HG02763 (cell line): Measurements from ENCODE around the gene NEDD1.
A peak's percentile ranks its signal among the peaks of the same experiment; 100 is the strongest.

Source experiments
- ATAC-seq: cut with Tn5 transposase; IDR thresholded peaks from one replicate; pipeline ENCODE4 v1.9.1; 2021; ENCODE audit warnings: mild to moderate bottlenecking, moderate library complexity; ENCODE audit not compliant: unreplicated experiment

Gene NEDD1

GRCh38 chr12:96897421-96897820 lies 9.6 kb upstream of the NEDD1 start:
- ATAC-seq, result no peak

GRCh38 chr12:96901175-96901574 lies 5.9 kb upstream of the NEDD1 start:
- ATAC-seq, result no peak

- ATAC-seq, result no peak
Measured at GRCh38 chr12:96902076-96902475, 5.0 kb upstream of the NEDD1 start.

DNA sequence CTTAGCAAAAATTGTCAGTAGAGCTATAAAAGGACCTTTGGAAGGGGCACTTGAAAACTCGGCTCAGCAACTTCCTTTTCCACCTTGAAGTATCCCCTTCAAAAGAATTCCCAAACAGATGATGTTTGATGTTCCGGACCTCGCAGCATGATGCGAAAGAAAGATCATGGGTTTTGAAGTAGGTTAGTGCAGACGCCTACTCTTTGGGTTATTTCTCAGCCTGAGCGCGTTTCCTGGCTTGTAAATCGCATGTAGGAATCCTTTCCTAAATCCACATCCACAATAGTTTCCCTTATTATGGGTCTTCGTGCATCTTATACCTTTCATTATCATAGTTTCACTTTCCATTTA lies 584 bp upstream of the NEDD1 start:
- no peak for ATAC-seq

- peak; percentile 30 for ATAC-seq
Measured at GRCh38 chr12:96907671-96908422, 790 bp downstream of the NEDD1 start.

DNA sequence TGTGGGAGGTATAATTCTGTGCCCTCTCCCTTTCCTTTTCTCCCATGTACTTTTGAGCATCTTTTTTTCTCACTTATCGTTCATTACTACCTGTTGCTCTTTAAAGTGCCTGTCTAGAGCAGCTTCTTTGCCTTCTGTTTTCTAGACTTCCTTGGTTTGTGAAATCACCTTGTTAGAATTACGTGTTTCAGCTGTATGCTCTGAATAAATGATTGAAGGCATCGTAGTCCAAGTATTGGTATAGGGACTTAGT lies 1.3 kb downstream of the NEDD1 start:
- ATAC-seq, result no peak

DNA sequence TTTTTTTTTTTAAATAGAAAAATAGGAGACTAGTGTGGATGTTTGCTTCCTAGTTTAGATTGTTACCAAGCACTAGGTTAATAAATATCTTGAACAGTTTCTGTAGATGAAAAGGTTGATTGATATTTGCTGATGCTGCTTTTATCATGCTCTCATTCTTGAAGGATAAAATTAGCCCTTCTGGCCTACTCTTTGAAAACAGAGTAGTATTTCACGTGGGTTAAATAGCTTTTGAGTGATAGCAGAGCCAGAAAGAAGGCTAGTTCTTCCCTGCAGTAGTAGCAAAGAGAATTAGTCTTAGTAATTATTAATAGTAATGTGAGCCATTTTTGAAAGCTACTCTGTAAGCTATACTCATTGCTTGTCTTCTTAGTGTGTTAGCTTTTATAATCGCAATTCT lies 5.2 kb downstream of the NEDD1 start:
- ATAC-seq, result no peak

DNA sequence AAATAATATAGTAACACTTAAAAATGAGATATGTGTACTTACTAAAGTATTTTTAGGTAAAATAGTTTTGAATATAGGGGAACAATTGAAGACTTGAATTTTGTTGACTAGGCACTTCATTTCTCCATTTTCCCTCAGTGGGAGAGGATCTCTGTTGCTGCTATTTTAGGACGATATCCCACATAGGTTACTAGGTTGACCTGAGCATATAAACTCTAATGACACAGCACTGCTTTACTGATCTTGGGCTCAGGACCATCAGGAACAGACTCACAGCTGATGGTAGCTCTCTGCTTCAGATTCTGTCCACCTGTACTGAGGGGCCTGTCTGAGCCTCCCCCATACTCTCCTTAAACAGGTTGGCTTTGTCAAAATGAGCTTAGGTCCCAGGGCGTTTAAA lies 5.9 kb downstream of the NEDD1 start:
- no peak for ATAC-seq

GRCh38 chr12:96919510-96920210 lies 12.6 kb downstream of the NEDD1 start:
- ATAC-seq, result no peak

DNA sequence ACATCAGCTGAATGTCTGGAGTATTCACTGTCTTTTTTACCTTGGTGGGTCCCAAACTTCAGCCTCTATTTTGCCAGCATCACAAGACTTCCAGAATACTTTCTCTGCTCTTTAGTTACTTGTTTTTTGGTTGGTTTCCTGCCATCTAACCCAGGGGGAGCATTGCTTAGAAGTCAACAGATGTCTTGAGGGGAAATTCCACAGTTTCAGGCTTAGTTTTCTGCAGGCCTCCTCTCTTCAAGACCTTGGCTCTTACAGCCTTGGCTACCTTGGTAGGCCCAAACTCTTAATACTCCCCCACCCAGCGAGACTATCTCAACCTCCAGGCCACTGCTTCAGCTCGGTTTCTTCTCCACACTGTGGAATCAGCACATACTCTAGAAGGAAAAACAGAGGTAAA lies 41.7 kb downstream of the NEDD1 start:
- peak; percentile 53 for ATAC-seq

- ATAC-seq, result no peak
Measured at GRCh38 chr12:96979532-96979931, 72.5 kb downstream of the NEDD1 start.

GRCh38 chr12:96980991-96981414 lies 73.9 kb downstream of the NEDD1 start:
- no peak for ATAC-seq

- ATAC-seq, result no peak
Measured at GRCh38 chr12:96981911-96982310, 74.9 kb downstream of the NEDD1 start.

DNA sequence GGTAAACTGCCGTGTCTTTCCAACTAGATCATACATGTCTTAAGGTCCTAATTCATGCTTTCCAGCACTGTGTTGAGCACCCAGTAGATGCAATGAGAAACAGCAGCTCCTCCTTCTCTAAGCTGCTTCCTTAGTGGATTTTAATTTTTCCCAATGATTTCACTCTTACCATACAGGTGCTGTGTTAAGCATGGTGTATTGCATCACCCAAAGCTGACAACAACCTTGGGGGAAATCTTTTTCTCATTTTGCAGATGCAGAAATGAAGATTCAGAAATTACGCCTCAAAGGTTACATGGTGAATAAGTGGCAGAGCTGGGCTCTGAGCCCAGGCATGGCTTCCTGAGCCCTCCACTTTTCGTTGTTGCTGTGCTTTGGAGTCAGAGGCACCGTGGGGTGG lies 75.6 kb downstream of the NEDD1 start:
- no peak for ATAC-seq

GRCh38 chr12:96985515-96986362 lies 78.7 kb downstream of the NEDD1 start:
- peak; percentile 82 for ATAC-seq

DNA sequence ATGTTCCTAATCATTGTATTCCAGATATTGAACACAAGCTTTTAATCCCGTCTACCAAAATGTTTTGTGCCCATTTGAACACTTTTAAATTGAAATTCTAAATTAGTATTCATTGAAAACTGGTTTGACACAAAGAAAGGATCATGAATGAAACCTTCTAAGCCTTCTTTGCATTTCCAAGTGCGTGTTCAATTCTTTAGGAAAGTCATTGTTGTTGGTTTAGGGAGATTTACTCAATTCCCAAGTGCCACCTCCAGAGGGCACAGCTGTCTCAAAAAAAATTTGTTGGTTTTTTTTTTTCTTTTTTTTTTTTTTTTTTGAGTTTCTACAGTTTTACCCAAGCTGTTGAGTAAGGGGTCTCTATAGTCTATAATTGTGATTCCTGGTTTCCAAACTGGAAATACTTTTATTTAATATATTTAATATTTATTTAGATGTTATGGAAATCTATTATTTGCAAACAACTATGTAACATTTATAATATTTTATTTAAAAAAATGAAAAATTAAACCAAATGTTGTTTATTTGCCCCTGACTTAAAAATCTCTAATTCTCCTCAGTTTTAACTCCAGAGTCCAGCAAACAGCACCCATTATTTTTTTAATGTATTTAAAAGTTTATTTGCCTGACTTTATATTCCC lies 79.9 kb downstream of the NEDD1 start:
- no peak for ATAC-seq

DNA sequence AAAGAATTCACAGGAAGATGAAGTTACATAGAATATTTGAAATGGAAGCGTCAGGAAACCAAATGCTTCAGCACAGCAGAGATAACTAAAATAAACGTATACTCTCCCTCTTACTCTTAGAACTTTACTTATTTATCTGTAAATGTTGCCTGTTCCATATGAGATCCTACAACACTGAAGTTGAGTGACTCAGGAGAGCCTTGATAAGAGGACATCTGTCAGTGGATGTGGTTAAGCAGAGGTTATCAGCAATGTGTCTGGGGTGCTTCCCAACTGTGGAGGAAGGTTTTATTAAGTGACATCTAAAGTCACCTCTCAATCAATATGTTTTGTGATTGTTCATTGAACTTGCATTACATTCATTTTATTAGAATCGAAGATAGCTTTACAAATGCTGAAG lies 81.9 kb downstream of the NEDD1 start:
- ATAC-seq, result no peak

GRCh38 chr12:96989916-96990315 lies 82.9 kb downstream of the NEDD1 start:
- no peak for ATAC-seq

GRCh38 chr12:96994900-96995299 lies 87.8 kb downstream of the NEDD1 start:
- ATAC-seq, result no peak

GRCh38 chr12:96995861-96996260 lies 88.8 kb downstream of the NEDD1 start:
- ATAC-seq, result no peak

DNA sequence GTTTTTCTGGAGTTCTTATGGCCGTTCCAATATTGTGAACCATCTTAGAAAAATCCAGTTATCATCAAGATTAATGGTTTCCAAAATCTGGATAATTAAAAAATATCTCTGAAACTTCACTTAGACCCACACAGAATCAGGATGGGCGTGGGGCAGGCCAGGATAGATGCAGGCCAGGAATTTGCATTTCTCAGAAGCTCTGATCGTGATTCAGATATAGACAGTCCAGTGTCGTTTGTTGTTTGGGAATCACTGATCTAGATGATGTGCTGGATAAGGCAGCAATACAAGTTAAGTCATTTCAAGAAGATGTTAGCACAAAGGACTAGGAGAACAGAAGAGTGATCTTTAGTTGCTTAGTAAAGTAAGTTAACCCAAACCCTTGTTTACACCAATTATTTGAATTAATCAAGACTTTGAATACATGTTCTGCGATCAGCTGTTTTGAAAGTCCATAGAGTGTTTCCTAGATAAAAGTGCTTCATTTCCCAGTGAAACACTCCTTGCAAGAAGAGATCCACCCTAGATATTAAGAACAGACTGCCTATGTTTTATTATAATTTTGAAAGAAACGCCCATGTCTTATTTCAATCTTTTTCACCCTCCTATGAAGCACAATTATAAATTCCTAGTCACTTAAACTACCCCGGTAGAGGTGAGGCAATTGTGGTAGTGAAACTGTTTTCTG lies 90.9 kb downstream of the NEDD1 start:
- no peak for ATAC-seq
